HEK293 (cell line): ENCODE data around the gene BEND7.

Experiments used
- CTCF ChIA-PET: fragments of 350-600 bp; formaldehyde crosslinking; extraction: SDS; loops from one replicate; lab custom pipeline; 2021; ENCODE audit warnings: antibody characterized with exemption; lab: Yijun Ruan, JAX
- POLR2A ChIA-PET: fragments of 300-600 bp; formaldehyde crosslinking; extraction: SDS; loops from one replicate; lab custom pipeline; 2020; ENCODE audit warnings: antibody characterized with exemption, inconsistent platforms; lab: Yijun Ruan, JAX
- H3K27ac ChIP-seq: fragments of 200-500 bp; sonication (Bioruptor generic); 2 replicates; pipeline ENCODE4 v1.5.1; 2014; ENCODE audit warnings: low read depth, low read length, control low read depth, inconsistent platforms; ENCODE audit errors: extremely low read depth
- H3K36me3 ChIP-seq, 2 experiments: fragments of 200-500 bp in 1 of 2; sonication (Bioruptor generic) in 1 of 2; 1 replicate in 1 of 2; 2 replicates in 1 of 2; pipeline ENCODE4 v1.5.1; 2014 to 2017; ENCODE audit warnings: inconsistent platforms in 2 of 2, low read length in 2 of 2; ENCODE audit not compliant: control insufficient read depth in 2 of 2, insufficient read depth in 1 of 2
- H3K4me1 ChIP-seq: fragments of 200-500 bp; sonication (Bioruptor generic); 2 replicates; pipeline ENCODE4 v1.5.1; 2014; ENCODE audit warnings: mild to moderate bottlenecking, low read length, inconsistent platforms; ENCODE audit not compliant: control insufficient read depth, insufficient read depth
- H3K4me3 ChIP-seq: 2 replicates; pipeline ENCODE4 v1.5.1; 2011; ENCODE audit warnings: low read depth, mild to moderate bottlenecking, control low read depth, low read length, moderate library complexity
- H3K9me3 ChIP-seq: fragments of 200-500 bp; sonication (Bioruptor generic); 2 replicates; pipeline ENCODE4 v1.5.1; 2014; ENCODE audit warnings: low read depth, low read length, inconsistent platforms; ENCODE audit not compliant: control insufficient read depth, insufficient read depth
- ATF2 ChIP-seq: fragments of 450-650 bp; formaldehyde crosslinking; IDR thresholded peaks from 2 replicates; pipeline ENCODE4 v1.5.1; 2016; ENCODE audit warnings: missing biosample characterization, missing genetic modification characterization, low read depth
- INSM2 ChIP-seq: fragments of 450-650 bp; formaldehyde crosslinking; IDR thresholded peaks from 2 replicates; pipeline ENCODE4 v1.5.1; 2016; ENCODE audit warnings: missing biosample characterization, missing genetic modification characterization
- SETDB1 ChIP-seq: IDR thresholded peaks from one replicate; pipeline ENCODE4 v1.6.1; 2017; ENCODE audit warnings: mild to moderate bottlenecking, low read length, moderate library complexity, mixed read lengths; ENCODE audit not compliant: insufficient read length
- TRIM28 ChIP-seq: IDR thresholded peaks from 2 replicates; pipeline ENCODE4 v1.6.1; 2011; ENCODE audit warnings: low read length, control low read depth, borderline replicate concordance
- ZBTB26 ChIP-seq: fragments of 450-650 bp; formaldehyde crosslinking; optimal IDR thresholded peaks from 2 replicates; pipeline ENCODE3; 2016; ENCODE audit warnings: missing biosample characterization, mild to moderate bottlenecking, missing genetic modification characterization
- ZBTB49 ChIP-seq: fragments of 450-650 bp; formaldehyde crosslinking; IDR thresholded peaks from 2 replicates; pipeline ENCODE4 v1.5.1; 2016; ENCODE audit warnings: missing biosample characterization, missing genetic modification characterization, low read depth
- ZBTB6 ChIP-seq: fragments of 450-650 bp; formaldehyde crosslinking; IDR thresholded peaks from 2 replicates; pipeline ENCODE4 v1.5.1; 2017; ENCODE audit warnings: missing biosample characterization, missing genetic modification characterization
- ZNF157 ChIP-seq: fragments of 450-650 bp; formaldehyde crosslinking; IDR thresholded peaks from 2 replicates; pipeline ENCODE4 v1.5.1; 2016; ENCODE audit warnings: missing biosample characterization, missing genetic modification characterization
- ZNF16 ChIP-seq: fragments of 450-650 bp; formaldehyde crosslinking; IDR thresholded peaks from 2 replicates; pipeline ENCODE4 v1.5.1; 2016; ENCODE audit warnings: low read depth, missing biosample characterization, missing genetic modification characterization
- ZNF184 ChIP-seq: fragments of 450-650 bp; IDR thresholded peaks from 2 replicates; pipeline ENCODE4 v1.5.1; 2018; ENCODE audit warnings: missing biosample characterization, mild to moderate bottlenecking, missing genetic modification characterization
- ZNF423 ChIP-seq: fragments of 450-650 bp; formaldehyde crosslinking; IDR thresholded peaks from 2 replicates; pipeline ENCODE4 v1.5.1; 2016; ENCODE audit warnings: missing biosample characterization, missing genetic modification characterization
- ZNF776 ChIP-seq: fragments of 450-650 bp; formaldehyde crosslinking; IDR thresholded peaks from 2 replicates; pipeline ENCODE4 v1.5.0; 2017; ENCODE audit warnings: missing biosample characterization, missing genetic modification characterization, borderline replicate concordance
- ZNF785 ChIP-seq: fragments of 450-650 bp; formaldehyde crosslinking; IDR thresholded peaks from 2 replicates; pipeline ENCODE4 v1.5.1; 2016; ENCODE audit warnings: missing biosample characterization, missing genetic modification characterization
- ZSCAN30 ChIP-seq: fragments of 450-650 bp; IDR thresholded peaks from 2 replicates; pipeline ENCODE4 v1.5.1; 2018; ENCODE audit warnings: missing biosample characterization, mild to moderate bottlenecking, missing genetic modification characterization, moderate library complexity
- TF ChIP-seq, protein P1 (sequence below): fragments of 450-650 bp; formaldehyde crosslinking; conservative IDR thresholded peaks from 2 replicates; pipeline ENCODE4 v1.5.1; 2016; ENCODE audit warnings: low read depth, missing biosample characterization, missing genetic modification characterization
- TF ChIP-seq, protein P2 (sequence below): fragments of 450-650 bp; formaldehyde crosslinking; IDR thresholded peaks from 2 replicates; pipeline ENCODE4 v1.5.1; 2017; ENCODE audit warnings: missing biosample characterization, missing genetic modification characterization

BEND7 gene

GRCh38 chr10:13515467-13515866 lies 13.3 kb downstream of the BEND7 start:
- H3K4me3 ChIP-seq = no peak overlapping the region
- H3K9me3 ChIP-seq = no peaks in the 10 kb centered on the region
- POLR2A ChIA-PET = no interaction called here
- CTCF ChIA-PET = interaction anchor here (0.9 to 1.4 kb wide), 2 partner anchors 9 to 29 kb away, joined by 5 to 8 read pairs; no protein-coding TSS in a partner anchor
- H3K36me3 ChIP-seq = peaks cover 0 to 26% of the 10 kb centered on the region in 2 experiments; a peak in 1 of 3 replicates
- TF ChIP-seq TRIM28 (no peak), ZNF16 (tag by site-specific recombination) (no peak), ZNF157 (tag by site-specific recombination) (no peak), ZBTB49 (tag by site-specific recombination) (no peak), ZBTB6 (tag by site-specific recombination) (no peak), ATF2 (tag by site-specific recombination) (no peak), INSM2 (tag by site-specific recombination) (no peak), ZBTB26 (tag by site-specific recombination) (no peak), ZNF184 (tag by site-specific recombination) (no peak), SETDB1 (no peak), ZNF785 (tag by site-specific recombination) (no peak), ZNF776 (tag by site-specific recombination) (no peak), ZSCAN30 (no peak), ZNF423 (tag by site-specific recombination) (no peak)
- TF ChIP-seq, protein P1, sequence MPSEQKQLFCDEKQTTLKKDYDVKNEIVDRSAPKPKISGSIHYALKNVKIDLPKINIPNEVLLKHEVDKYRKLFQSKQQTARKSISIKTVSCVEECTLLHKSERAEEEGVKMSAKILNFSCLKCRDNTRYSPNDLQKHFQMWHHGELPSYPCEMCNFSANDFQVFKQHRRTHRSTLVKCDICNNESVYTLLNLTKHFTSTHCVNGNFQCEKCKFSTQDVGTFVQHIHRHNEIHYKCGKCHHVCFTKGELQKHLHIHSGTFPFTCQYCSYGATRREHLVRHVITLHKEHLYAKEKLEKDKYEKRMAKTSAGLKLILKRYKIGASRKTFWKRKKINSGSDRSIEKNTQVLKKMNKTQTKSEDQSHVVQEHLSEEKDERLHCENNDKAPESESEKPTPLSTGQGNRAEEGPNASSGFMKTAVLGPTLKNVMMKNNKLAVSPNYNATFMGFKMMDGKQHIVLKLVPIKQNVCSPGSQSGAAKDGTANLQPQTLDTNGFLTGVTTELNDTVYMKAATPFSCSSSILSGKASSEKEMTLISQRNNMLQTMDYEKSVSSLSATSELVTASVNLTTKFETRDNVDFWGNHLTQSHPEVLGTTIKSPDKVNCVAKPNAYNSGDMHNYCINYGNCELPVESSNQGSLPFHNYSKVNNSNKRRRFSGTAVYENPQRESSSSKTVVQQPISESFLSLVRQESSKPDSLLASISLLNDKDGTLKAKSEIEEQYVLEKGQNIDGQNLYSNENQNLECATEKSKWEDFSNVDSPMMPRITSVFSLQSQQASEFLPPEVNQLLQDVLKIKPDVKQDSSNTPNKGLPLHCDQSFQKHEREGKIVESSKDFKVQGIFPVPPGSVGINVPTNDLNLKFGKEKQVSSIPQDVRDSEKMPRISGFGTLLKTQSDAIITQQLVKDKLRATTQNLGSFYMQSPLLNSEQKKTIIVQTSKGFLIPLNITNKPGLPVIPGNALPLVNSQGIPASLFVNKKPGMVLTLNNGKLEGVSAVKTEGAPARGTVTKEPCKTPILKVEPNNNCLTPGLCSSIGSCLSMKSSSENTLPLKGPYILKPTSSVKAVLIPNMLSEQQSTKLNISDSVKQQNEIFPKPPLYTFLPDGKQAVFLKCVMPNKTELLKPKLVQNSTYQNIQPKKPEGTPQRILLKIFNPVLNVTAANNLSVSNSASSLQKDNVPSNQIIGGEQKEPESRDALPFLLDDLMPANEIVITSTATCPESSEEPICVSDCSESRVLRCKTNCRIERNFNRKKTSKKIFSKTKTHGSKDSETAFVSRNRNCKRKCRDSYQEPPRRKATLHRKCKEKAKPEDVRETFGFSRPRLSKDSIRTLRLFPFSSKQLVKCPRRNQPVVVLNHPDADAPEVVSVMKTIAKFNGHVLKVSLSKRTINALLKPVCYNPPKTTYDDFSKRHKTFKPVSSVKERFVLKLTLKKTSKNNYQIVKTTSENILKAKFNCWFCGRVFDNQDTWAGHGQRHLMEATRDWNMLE (tag by site-specific recombination) = no peak
- TF ChIP-seq, protein P2, sequence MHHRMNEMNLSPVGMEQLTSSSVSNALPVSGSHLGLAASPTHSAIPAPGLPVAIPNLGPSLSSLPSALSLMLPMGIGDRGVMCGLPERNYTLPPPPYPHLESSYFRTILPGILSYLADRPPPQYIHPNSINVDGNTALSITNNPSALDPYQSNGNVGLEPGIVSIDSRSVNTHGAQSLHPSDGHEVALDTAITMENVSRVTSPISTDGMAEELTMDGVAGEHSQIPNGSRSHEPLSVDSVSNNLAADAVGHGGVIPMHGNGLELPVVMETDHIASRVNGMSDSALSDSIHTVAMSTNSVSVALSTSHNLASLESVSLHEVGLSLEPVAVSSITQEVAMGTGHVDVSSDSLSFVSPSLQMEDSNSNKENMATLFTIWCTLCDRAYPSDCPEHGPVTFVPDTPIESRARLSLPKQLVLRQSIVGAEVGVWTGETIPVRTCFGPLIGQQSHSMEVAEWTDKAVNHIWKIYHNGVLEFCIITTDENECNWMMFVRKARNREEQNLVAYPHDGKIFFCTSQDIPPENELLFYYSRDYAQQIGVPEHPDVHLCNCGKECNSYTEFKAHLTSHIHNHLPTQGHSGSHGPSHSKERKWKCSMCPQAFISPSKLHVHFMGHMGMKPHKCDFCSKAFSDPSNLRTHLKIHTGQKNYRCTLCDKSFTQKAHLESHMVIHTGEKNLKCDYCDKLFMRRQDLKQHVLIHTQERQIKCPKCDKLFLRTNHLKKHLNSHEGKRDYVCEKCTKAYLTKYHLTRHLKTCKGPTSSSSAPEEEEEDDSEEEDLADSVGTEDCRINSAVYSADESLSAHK (tag by site-specific recombination) = no peak
- H3K27ac ChIP-seq = no peak overlapping the region
- H3K4me1 ChIP-seq = no peaks in the 10 kb centered on the region
